Measurements from ENCODE around the gene NAA15.
"Not testable (repeated sequence)": the region's sequence is repeated elsewhere in the genome, so short reads cannot be mapped to it uniquely, and the experiment has no call there.

GRCh38 chr4:139322541-139322940 is 21.2 kb downstream of the NAA15 start:
- TF ChIP-seq, protein P1, sequence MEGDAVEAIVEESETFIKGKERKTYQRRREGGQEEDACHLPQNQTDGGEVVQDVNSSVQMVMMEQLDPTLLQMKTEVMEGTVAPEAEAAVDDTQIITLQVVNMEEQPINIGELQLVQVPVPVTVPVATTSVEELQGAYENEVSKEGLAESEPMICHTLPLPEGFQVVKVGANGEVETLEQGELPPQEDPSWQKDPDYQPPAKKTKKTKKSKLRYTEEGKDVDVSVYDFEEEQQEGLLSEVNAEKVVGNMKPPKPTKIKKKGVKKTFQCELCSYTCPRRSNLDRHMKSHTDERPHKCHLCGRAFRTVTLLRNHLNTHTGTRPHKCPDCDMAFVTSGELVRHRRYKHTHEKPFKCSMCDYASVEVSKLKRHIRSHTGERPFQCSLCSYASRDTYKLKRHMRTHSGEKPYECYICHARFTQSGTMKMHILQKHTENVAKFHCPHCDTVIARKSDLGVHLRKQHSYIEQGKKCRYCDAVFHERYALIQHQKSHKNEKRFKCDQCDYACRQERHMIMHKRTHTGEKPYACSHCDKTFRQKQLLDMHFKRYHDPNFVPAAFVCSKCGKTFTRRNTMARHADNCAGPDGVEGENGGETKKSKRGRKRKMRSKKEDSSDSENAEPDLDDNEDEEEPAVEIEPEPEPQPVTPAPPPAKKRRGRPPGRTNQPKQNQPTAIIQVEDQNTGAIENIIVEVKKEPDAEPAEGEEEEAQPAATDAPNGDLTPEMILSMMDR (IDR thresholded peaks at IDR 0.05): not testable (repeated sequence)
- not testable (repeated sequence) for TF ChIP-seq POLR2A (IDR thresholded peaks at IDR 0.05)

Measured in gastroesophageal sphincter (tissue), 3 donors.